ENCODE measurements around the gene DTNBP1.

DTNBP1 gene

GRCh38 chr6:15630202-15630601, 32.6 kb downstream of the DTNBP1 start:
- Histone ChIP-seq H3K9me3 (ENCODE audit: insufficient read depth, low read length) (no peaks in the 10 kb centered on the region), H3K36me3 (ENCODE audit: insufficient read depth, insufficient read length, low read length) (no peaks in the 10 kb centered on the region), H3K9ac (ENCODE audit: insufficient read length, low read depth) (no peak overlapping the region), H3K4me3 (ENCODE audit: insufficient read length, low read depth) (no peak overlapping the region), H3K27me3 (ENCODE audit: insufficient read depth, insufficient read length) (no peaks in the 10 kb centered on the region), H3K4me1 (ENCODE audit: insufficient read depth, insufficient read length) (no peaks in the 10 kb centered on the region)
- no peak for DNase-seq (ENCODE audit: low read depth, low spot score)
- TF ChIP-seq ZNF274 (IDR thresholded peaks at IDR 0.05; ENCODE audit: low read depth, low read length) (no peak), SUZ12 (IDR thresholded peaks at IDR 0.05; ENCODE audit: extremely low read depth, insufficient read depth, insufficient read length) (no peak), YY1 (IDR thresholded peaks at IDR 0.05; ENCODE audit: insufficient read depth, insufficient read length) (no peak)

GRCh38 chr6:15629487-15629886, 33.3 kb downstream of the DTNBP1 start:
- no peaks in the 10 kb centered on the region for H3K4me1 ChIP-seq (ENCODE audit: insufficient read depth, insufficient read length)
- H3K9ac ChIP-seq (ENCODE audit: insufficient read length, low read depth): no peak overlapping the region
- no peaks in the 10 kb centered on the region for H3K9me3 ChIP-seq (ENCODE audit: insufficient read depth, low read length)
- H3K27me3 ChIP-seq (ENCODE audit: insufficient read depth, insufficient read length): no peaks in the 10 kb centered on the region
- TF ChIP-seq ZNF274 (IDR thresholded peaks at IDR 0.05; ENCODE audit: low read depth, low read length) (no peak), YY1 (IDR thresholded peaks at IDR 0.05; ENCODE audit: insufficient read depth, insufficient read length) (no peak), SUZ12 (IDR thresholded peaks at IDR 0.05; ENCODE audit: extremely low read depth, insufficient read depth, insufficient read length) (no peak)
- DNase-seq (ENCODE audit: low read depth, low spot score): no peak
- no peak overlapping the region for H3K4me3 ChIP-seq (ENCODE audit: insufficient read length, low read depth)
- no peaks in the 10 kb centered on the region for H3K36me3 ChIP-seq (ENCODE audit: insufficient read depth, insufficient read length, low read length)

GRCh38 chr6:15628499-15629131, 34.2 kb downstream of the DTNBP1 start:
- Histone ChIP-seq H3K9ac (ENCODE audit: insufficient read length, low read depth) (no peak overlapping the region), H3K4me3 (ENCODE audit: insufficient read length, low read depth) (no peak overlapping the region), H3K27me3 (ENCODE audit: insufficient read depth, insufficient read length) (no peaks in the 10 kb centered on the region), H3K9me3 (ENCODE audit: insufficient read depth, low read length) (no peaks in the 10 kb centered on the region), H3K36me3 (ENCODE audit: insufficient read depth, insufficient read length, low read length) (no peaks in the 10 kb centered on the region), H3K4me1 (ENCODE audit: insufficient read depth, insufficient read length) (no peaks in the 10 kb centered on the region)
- TF ChIP-seq ZNF274 (IDR thresholded peaks at IDR 0.05; ENCODE audit: low read depth, low read length): no peak
- no peak for TF ChIP-seq SUZ12 (IDR thresholded peaks at IDR 0.05; ENCODE audit: extremely low read depth, insufficient read depth, insufficient read length)
- no peak for TF ChIP-seq YY1 (IDR thresholded peaks at IDR 0.05; ENCODE audit: insufficient read depth, insufficient read length)
- no peak for DNase-seq (ENCODE audit: low read depth, low spot score)

- Histone ChIP-seq H3K36me3 (ENCODE audit: insufficient read depth, insufficient read length, low read length) (no peaks in the 10 kb centered on the region), H3K9me3 (ENCODE audit: insufficient read depth, low read length) (no peaks in the 10 kb centered on the region), H3K27me3 (ENCODE audit: insufficient read depth, insufficient read length) (no peaks in the 10 kb centered on the region), H3K4me1 (ENCODE audit: insufficient read depth, insufficient read length) (no peaks in the 10 kb centered on the region), H3K4me3 (ENCODE audit: insufficient read length, low read depth) (no peak overlapping the region), H3K9ac (ENCODE audit: insufficient read length, low read depth) (no peak overlapping the region)
- DNase-seq (ENCODE audit: low read depth, low spot score): no peak
- TF ChIP-seq ZNF274 (IDR thresholded peaks at IDR 0.05; ENCODE audit: low read depth, low read length): no peak
- no peak for TF ChIP-seq YY1 (IDR thresholded peaks at IDR 0.05; ENCODE audit: insufficient read depth, insufficient read length)
- no peak for TF ChIP-seq SUZ12 (IDR thresholded peaks at IDR 0.05; ENCODE audit: extremely low read depth, insufficient read depth, insufficient read length)
Observed at GRCh38 chr6:15627821-15628220, 35.0 kb downstream of the DTNBP1 start.

- H3K4me3 ChIP-seq (ENCODE audit: insufficient read length, low read depth): no peak overlapping the region
- DNase-seq (ENCODE audit: low read depth, low spot score): no peak
- no peak overlapping the region for H3K9ac ChIP-seq (ENCODE audit: insufficient read length, low read depth)
- H3K36me3 ChIP-seq (ENCODE audit: insufficient read depth, insufficient read length, low read length): no peaks in the 10 kb centered on the region
- H3K4me1 ChIP-seq (ENCODE audit: insufficient read depth, insufficient read length): no peaks in the 10 kb centered on the region
- no peaks in the 10 kb centered on the region for H3K27me3 ChIP-seq (ENCODE audit: insufficient read depth, insufficient read length)
- no peaks in the 10 kb centered on the region for H3K9me3 ChIP-seq (ENCODE audit: insufficient read depth, low read length)
- TF ChIP-seq SUZ12 (IDR thresholded peaks at IDR 0.05; ENCODE audit: extremely low read depth, insufficient read depth, insufficient read length) (no peak), YY1 (IDR thresholded peaks at IDR 0.05; ENCODE audit: insufficient read depth, insufficient read length) (no peak), ZNF274 (IDR thresholded peaks at IDR 0.05; ENCODE audit: low read depth, low read length) (no peak)
Observed at GRCh38 chr6:15626878-15627674, 35.8 kb downstream of the DTNBP1 start.

GRCh38 chr6:15626160-15626559, 36.7 kb downstream of the DTNBP1 start:
- DNase-seq (ENCODE audit: low read depth, low spot score): no peak
- no peaks in the 10 kb centered on the region for H3K9me3 ChIP-seq (ENCODE audit: insufficient read depth, low read length)
- no peaks in the 10 kb centered on the region for H3K27me3 ChIP-seq (ENCODE audit: insufficient read depth, insufficient read length)
- no peak overlapping the region for H3K9ac ChIP-seq (ENCODE audit: insufficient read length, low read depth)
- no peaks in the 10 kb centered on the region for H3K4me1 ChIP-seq (ENCODE audit: insufficient read depth, insufficient read length)
- no peak for TF ChIP-seq YY1 (IDR thresholded peaks at IDR 0.05; ENCODE audit: insufficient read depth, insufficient read length)
- TF ChIP-seq ZNF274 (IDR thresholded peaks at IDR 0.05; ENCODE audit: low read depth, low read length): no peak
- no peak for TF ChIP-seq SUZ12 (IDR thresholded peaks at IDR 0.05; ENCODE audit: extremely low read depth, insufficient read depth, insufficient read length)
- H3K36me3 ChIP-seq (ENCODE audit: insufficient read depth, insufficient read length, low read length): no peaks in the 10 kb centered on the region
- no peak overlapping the region for H3K4me3 ChIP-seq (ENCODE audit: insufficient read length, low read depth)

Measured in NT2/D1 (cell line).